ENCODE results near the gene FSD1L.

The FSD1L gene

GRCh38 chr9:105435453-105435852 is 12.4 kb upstream of the FSD1L start:
- DNase-seq (ENCODE audit: low read depth) = no peak

- DNase-seq (ENCODE audit: low read depth) = no peak
Measured at GRCh38 chr9:105436783-105437182, 11.1 kb upstream of the FSD1L start.

- no peak for DNase-seq (ENCODE audit: low read depth)
Measured at GRCh38 chr9:105437704-105438103, 10.1 kb upstream of the FSD1L start.

GRCh38 chr9:105438141-105438806 is 9.6 kb upstream of the FSD1L start:
- DNase-seq (ENCODE audit: low read depth) = no peak

- no peak for DNase-seq (ENCODE audit: low read depth)
Measured at GRCh38 chr9:105439428-105439827, 8.4 kb upstream of the FSD1L start.

GRCh38 chr9:105441616-105442160 is 6.1 kb upstream of the FSD1L start:
- DNase-seq (ENCODE audit: low read depth) = no peak

GRCh38 chr9:105443121-105443520 is 4.7 kb upstream of the FSD1L start:
- no peak for DNase-seq (ENCODE audit: low read depth)

- no peak for DNase-seq (ENCODE audit: low read depth)
Measured at GRCh38 chr9:105444130-105444529, 3.7 kb upstream of the FSD1L start.

- DNase-seq (ENCODE audit: low read depth) = no peak
Measured at GRCh38 chr9:105445203-105445881, 2.5 kb upstream of the FSD1L start.

- no peak for DNase-seq (ENCODE audit: low read depth)
Measured at GRCh38 chr9:105447386-105447813, 434 bp upstream of the FSD1L start.

GRCh38 chr9:105449081-105449480 is 1.2 kb downstream of the FSD1L start:
- no peak for DNase-seq (ENCODE audit: low read depth)

GRCh38 chr9:105452185-105452584 is 4.4 kb downstream of the FSD1L start:
- no peak for DNase-seq (ENCODE audit: low read depth)

- no peak for DNase-seq (ENCODE audit: low read depth)
Measured at GRCh38 chr9:105455836-105456475, 8.1 kb downstream of the FSD1L start.

- no peak for DNase-seq (ENCODE audit: low read depth)
Measured at GRCh38 chr9:105457560-105458294, 9.9 kb downstream of the FSD1L start.

- DNase-seq (ENCODE audit: low read depth) = no peak
Measured at GRCh38 chr9:105458404-105458803, 10.6 kb downstream of the FSD1L start.

- DNase-seq (ENCODE audit: low read depth) = no peak
Measured at GRCh38 chr9:105459336-105459735, 11.5 kb downstream of the FSD1L start.

GRCh38 chr9:105466898-105467455 is 19.1 kb downstream of the FSD1L start:
- DNase-seq (ENCODE audit: low read depth) = no peak

GRCh38 chr9:105468875-105469274 is 21.0 kb downstream of the FSD1L start:
- no peak for DNase-seq (ENCODE audit: low read depth)

GRCh38 chr9:105473221-105473620 is 25.4 kb downstream of the FSD1L start:
- DNase-seq (ENCODE audit: low read depth) = no peak

GRCh38 chr9:105475302-105475701 is 27.5 kb downstream of the FSD1L start:
- no peak for DNase-seq (ENCODE audit: low read depth)

GRCh38 chr9:105479846-105480245 is 32.0 kb downstream of the FSD1L start:
- no peak for DNase-seq (ENCODE audit: low read depth)

GRCh38 chr9:105483618-105484017 is 35.8 kb downstream of the FSD1L start:
- no peak for DNase-seq (ENCODE audit: low read depth)
